Activated CD8-positive, alpha-beta T cell treated with anti-CD3 and anti-CD28 coated beads, Interleukin-2, amount 10 ng/mL, durations not matched to agents 7 days and 5 days (primary cell): ENCODE measurements around the gene GGT5. TPM values are rescaled to one million over a fixed set of nuclear protein-coding genes. Genes with fewer than 3 reads are reported as not detected.
"Not testable (repeated sequence)": the region's sequence is repeated elsewhere in the genome, so short reads cannot be mapped to it uniquely, and the experiment has no call there.

Experiments
- ATAC-seq: fragments of 150-1000 bp; cut with Tn5 transposase; one replicate; pipeline ENCODE4 v1.10.0; 2021; ENCODE audit warnings: moderate library complexity
- CTCF ChIA-PET: fragments of 350-600 bp; sonication (Branson Sonifier 250); formaldehyde crosslinking; loops from one replicate; lab custom pipeline; 2021; ENCODE audit warnings: antibody characterized with exemption; lab: Charles Lee
- POLR2A ChIA-PET: fragments of 350-600 bp; sonication (Branson Sonifier 250); formaldehyde crosslinking; loops from one replicate; lab custom pipeline; 2021; ENCODE audit warnings: antibody characterized with exemption; lab: Charles Lee
- DNase-seq: peaks from one replicate; pipeline ENCODE4 v3.0.0-alpha.2; 2020
- H3K27ac Mint-ChIP-seq: one replicate; pipeline ENCODE4 v1.8.0; 2021; ENCODE audit warnings: mild to moderate bottlenecking, mixed read lengths
- H3K27me3 Mint-ChIP-seq: one replicate; pipeline ENCODE4 v1.8.0; 2021; ENCODE audit warnings: low read depth, mixed read lengths
- H3K36me3 Mint-ChIP-seq: one replicate; pipeline ENCODE4 v1.8.0; 2021; ENCODE audit warnings: low read depth, mixed read lengths
- H3K4me1 Mint-ChIP-seq: one replicate; pipeline ENCODE4 v1.8.0; 2021; ENCODE audit warnings: low read depth, mixed read lengths
- H3K4me3 Mint-ChIP-seq: one replicate; pipeline ENCODE4 v1.8.0; 2021; ENCODE audit warnings: mild to moderate bottlenecking, mixed read lengths
- H3K9me3 Mint-ChIP-seq: one replicate; pipeline ENCODE4 v1.8.0; 2022; ENCODE audit warnings: mixed read lengths; ENCODE audit not compliant: insufficient read depth
- total RNA-seq, 2 experiments: library from RNA; stranded (reverse); gene quantifications; one replicate each; pipeline ENCODE4 v1.2.3, GENCODE V29; 2021

Gene GGT5
- total RNA-seq, 2 experiments from 2014 or later, result 0.29 to 0.44 TPM

- DNase-seq, H3K9me3 Mint-ChIP-seq, H3K4me3 Mint-ChIP-seq, POLR2A ChIA-PET, H3K27ac Mint-ChIP-seq, H3K27me3 Mint-ChIP-seq, ATAC-seq: not testable (repeated sequence)
- peaks cover 16% of the 10 kb centered on the region for H3K36me3 Mint-ChIP-seq
- peaks cover 53% of the 10 kb centered on the region for H3K4me1 Mint-ChIP-seq
- CTCF ChIA-PET, result interaction anchor here (0.9 to 1.3 kb wide), 2 partner anchors 10 to 14 kb away, joined by 3 read pairs; no protein-coding TSS in a partner anchor
Observed at GRCh38 chr22:24274696-24275405, 30.0 kb upstream of the GGT5 start.

- ATAC-seq, H3K9me3 Mint-ChIP-seq, H3K27ac Mint-ChIP-seq, H3K27me3 Mint-ChIP-seq, H3K4me3 Mint-ChIP-seq, DNase-seq, CTCF ChIA-PET, POLR2A ChIA-PET: not testable (repeated sequence)
- Mint-ChIP-seq H3K4me1 (peaks cover 47% of the 10 kb centered on the region), H3K36me3 (peaks cover 16% of the 10 kb centered on the region)
Observed at GRCh38 chr22:24273906-24274305, 29.0 kb upstream of the GGT5 start.

DNA sequence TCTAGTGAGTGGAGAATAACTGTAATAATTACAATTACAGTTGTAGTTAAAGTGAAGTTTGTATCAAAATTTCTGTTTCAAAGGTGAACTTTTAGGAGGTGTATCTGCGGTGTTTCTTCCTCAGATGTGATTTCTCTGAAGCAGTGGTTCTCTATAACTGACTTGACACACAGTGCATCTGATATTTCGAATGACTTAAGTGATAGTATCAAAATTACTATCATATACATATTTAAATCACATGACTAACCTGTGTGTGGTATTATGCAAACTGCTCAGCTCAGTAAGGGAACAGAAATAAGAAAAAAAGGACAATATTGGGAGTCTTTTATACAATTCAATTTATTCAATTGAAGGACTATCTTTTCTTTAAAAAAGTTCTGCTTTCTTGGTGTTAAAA is 28.1 kb upstream of the GGT5 start:
- not testable (repeated sequence) for H3K9me3 Mint-ChIP-seq, DNase-seq, H3K27ac Mint-ChIP-seq, H3K4me3 Mint-ChIP-seq, ATAC-seq, H3K27me3 Mint-ChIP-seq
- H3K4me1 Mint-ChIP-seq, result peaks cover 43% of the 10 kb centered on the region
- peaks cover 16% of the 10 kb centered on the region for H3K36me3 Mint-ChIP-seq
- POLR2A ChIA-PET, result interaction anchor here (0.7 kb wide), 1 partner anchor 225 kb away, joined by 3 read pairs; no protein-coding TSS in a partner anchor
- CTCF ChIA-PET, result interaction anchor here (0.9 kb wide), 1 partner anchor 30 kb away, joined by 3 read pairs; no protein-coding TSS in a partner anchor

GRCh38 chr22:24271386-24271854 is 26.5 kb upstream of the GGT5 start:
- peak overlapping the region; percentile 85 for H3K27ac Mint-ChIP-seq
- no peaks in the 10 kb centered on the region for H3K27me3 Mint-ChIP-seq
- ATAC-seq (no peak), DNase-seq (no peak)
- CTCF ChIA-PET, result interaction anchor here (1.0 to 1.3 kb wide), 2 partner anchors 29 to 113 kb away, joined by 3 to 4 read pairs; no protein-coding TSS in a partner anchor
- peaks cover 41% of the 10 kb centered on the region for H3K4me1 Mint-ChIP-seq
- peak overlapping the region; percentile 87 for H3K4me3 Mint-ChIP-seq
- H3K9me3 Mint-ChIP-seq, result no peaks in the 10 kb centered on the region
- POLR2A ChIA-PET, result interaction anchor here (0.7 kb wide), 2 partner anchors 225 to 378 kb away, joined by 3 read pairs; no protein-coding TSS in a partner anchor
- peaks cover 13% of the 10 kb centered on the region for H3K36me3 Mint-ChIP-seq

DNA sequence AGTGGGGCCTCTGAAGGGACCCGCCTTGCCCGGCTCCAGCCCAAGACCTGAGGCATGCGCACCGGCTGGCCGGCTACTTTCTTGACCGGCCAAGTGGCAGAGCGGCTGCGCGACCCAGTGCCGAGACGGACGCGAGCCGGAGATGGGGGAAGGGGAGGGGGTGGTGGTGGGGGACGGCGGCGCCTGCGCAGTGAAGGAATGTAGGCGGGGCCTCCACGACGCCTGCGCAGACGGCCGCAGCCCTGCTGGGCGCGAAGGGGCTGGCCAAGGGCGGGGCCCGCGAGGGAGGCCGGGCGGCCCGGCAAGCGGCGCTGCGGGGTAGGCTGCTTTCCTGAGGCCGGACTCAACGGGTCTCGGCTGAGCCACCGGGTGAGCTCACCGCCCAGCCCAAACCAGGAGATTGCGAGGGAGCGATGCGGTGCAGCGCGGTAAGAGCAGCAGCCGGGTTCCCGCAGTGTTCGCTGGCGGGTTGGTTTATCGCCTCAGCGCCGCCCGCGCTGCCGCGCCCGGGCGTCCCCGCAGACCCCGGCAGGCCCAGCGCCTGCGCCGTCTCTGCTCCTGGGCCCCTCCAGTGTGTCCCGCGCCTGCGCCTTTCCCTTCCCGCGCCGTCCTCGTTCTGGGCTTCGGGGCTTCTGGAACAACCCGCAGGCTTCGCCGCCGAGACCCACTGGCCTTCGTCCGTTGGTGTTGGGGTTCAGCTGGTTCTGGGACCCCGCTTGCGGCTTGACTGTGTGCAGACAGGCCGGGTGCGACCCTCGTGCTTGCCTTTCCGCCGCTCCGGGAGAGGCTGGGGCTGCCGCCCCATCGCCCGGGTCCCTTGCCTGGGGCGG is 25.9 kb upstream of the GGT5 start, which contains the start of gene SPECC1L:
Gene SPECC1L, plus strand, starts transcription at position 276 of the 830 bp plus-strand sequence. CDS start 31,401 bp downstream, outside the sequence.
- Mint-ChIP-seq H3K27me3 (no peaks in the 10 kb centered on the region), H3K4me1 (peaks cover 40% of the 10 kb centered on the region), H3K36me3 (peaks cover 11% of the 10 kb centered on the region), H3K4me3 (peak within 1 kb of the TSS; percentile 87), H3K9me3 (no peaks in the 10 kb centered on the region), H3K27ac (peak within 1 kb of the TSS; percentile 85)
- peak; percentile 92 for DNase-seq
- peak; percentile 98 for ATAC-seq
- POLR2A ChIA-PET, result interaction anchor here (0.7 kb wide), 1 partner anchor 224 kb away, joined by 3 read pairs; no protein-coding TSS in a partner anchor
- CTCF ChIA-PET, result interaction anchor here (1.3 kb wide), 1 partner anchor 28 kb away, joined by 4 read pairs; no protein-coding TSS in a partner anchor

DNA sequence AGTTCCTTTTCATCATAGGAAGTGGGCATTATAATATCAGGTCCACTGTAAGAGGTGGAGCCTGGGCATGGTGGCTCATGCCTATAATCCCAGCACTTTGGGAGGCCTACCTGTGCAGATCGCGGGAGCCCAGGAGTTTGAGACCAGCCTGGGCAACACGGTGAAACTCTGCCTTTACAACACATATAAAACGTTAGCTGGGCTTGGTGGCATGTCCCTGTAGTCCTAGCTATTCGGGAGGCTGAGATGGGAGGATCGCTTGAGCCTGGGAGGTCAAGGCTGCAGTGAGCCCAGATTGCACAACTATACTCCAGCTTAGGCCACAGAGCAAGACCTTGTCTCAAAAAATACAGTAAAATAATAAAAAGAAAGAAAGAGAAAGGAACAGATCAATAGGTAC is 21.6 kb upstream of the GGT5 start:
- ATAC-seq, H3K27me3 Mint-ChIP-seq, POLR2A ChIA-PET, DNase-seq, H3K36me3 Mint-ChIP-seq, H3K9me3 Mint-ChIP-seq, CTCF ChIA-PET, H3K27ac Mint-ChIP-seq, H3K4me3 Mint-ChIP-seq: not testable (repeated sequence)
- H3K4me1 Mint-ChIP-seq, result peaks cover 24% of the 10 kb centered on the region

DNA sequence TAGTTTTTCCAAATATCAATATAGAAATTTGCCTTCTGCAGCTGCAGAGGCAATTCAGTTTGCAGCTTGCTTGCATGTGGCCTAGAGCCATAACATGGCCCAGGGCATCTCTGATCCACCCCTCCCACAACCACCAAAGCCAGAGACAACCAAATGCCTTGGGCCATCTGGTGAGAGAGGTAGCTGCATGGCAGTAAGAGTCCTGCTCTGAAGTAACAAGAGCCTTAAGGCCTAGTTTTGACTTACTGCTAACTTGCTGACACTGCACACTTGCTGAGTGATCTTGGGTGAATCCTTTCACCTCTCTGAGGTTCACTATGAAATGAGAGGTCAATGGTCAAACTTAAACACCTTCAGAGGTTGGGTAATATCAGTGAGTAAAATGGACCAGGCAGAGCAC is 20.9 kb upstream of the GGT5 start:
- Mint-ChIP-seq H3K36me3 (no peaks in the 10 kb centered on the region), H3K9me3 (no peaks in the 10 kb centered on the region), H3K27me3 (no peaks in the 10 kb centered on the region), H3K4me1 (peaks cover 23% of the 10 kb centered on the region), H3K27ac (no peak overlapping the region), H3K4me3 (no peak overlapping the region)
- no peak for DNase-seq
- no peak for ATAC-seq
- ChIA-PET CTCF (no interaction called here), POLR2A (no interaction called here)

DNA sequence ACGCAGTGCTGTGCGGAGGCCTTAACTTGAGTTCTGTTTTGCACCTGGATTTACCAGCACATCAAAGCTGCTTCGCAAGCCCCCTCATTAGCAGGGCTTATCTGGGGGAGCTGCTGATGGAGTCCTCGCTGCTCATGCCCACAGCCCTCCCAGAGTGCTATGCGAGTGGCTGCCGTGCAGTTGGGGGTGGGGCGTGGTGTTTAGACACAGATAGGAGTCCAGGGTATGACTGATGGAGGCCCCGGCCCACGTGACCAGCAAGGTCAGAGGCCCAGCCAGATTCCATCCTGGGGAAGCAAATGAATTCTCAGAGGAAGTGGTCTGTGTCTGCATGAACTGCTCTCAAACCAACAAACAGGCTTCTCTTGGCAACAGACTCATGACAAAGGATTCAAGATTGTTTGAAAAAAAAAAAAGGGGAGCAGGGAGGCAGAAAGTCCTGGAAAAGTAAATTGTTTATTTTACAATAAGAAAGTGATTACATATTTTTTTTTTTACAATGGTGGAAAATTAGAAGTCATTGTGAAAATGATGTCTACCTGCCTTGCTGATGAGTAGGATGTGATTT is 19.5 kb upstream of the GGT5 start:
- Mint-ChIP-seq H3K27ac (peak overlapping the region; percentile 69), H3K4me1 (peaks cover 20% of the 10 kb centered on the region)
- H3K9me3 Mint-ChIP-seq, CTCF ChIA-PET, DNase-seq, H3K27me3 Mint-ChIP-seq, ATAC-seq, POLR2A ChIA-PET, H3K4me3 Mint-ChIP-seq, H3K36me3 Mint-ChIP-seq: not testable (repeated sequence)

GRCh38 chr22:24263479-24263878 is 18.6 kb upstream of the GGT5 start:
- POLR2A ChIA-PET, H3K36me3 Mint-ChIP-seq, ATAC-seq, H3K27me3 Mint-ChIP-seq, H3K9me3 Mint-ChIP-seq, CTCF ChIA-PET, H3K4me3 Mint-ChIP-seq, DNase-seq: not testable (repeated sequence)
- H3K4me1 Mint-ChIP-seq, result peaks cover 22% of the 10 kb centered on the region
- peak overlapping the region; percentile 46 for H3K27ac Mint-ChIP-seq

GRCh38 chr22:24262185-24262749 is 17.4 kb upstream of the GGT5 start:
- H3K27me3 Mint-ChIP-seq, POLR2A ChIA-PET, H3K4me3 Mint-ChIP-seq, CTCF ChIA-PET, H3K27ac Mint-ChIP-seq, H3K9me3 Mint-ChIP-seq, ATAC-seq, H3K36me3 Mint-ChIP-seq: not testable (repeated sequence)
- peak; percentile 7 for DNase-seq
- peaks cover 22% of the 10 kb centered on the region for H3K4me1 Mint-ChIP-seq

DNA sequence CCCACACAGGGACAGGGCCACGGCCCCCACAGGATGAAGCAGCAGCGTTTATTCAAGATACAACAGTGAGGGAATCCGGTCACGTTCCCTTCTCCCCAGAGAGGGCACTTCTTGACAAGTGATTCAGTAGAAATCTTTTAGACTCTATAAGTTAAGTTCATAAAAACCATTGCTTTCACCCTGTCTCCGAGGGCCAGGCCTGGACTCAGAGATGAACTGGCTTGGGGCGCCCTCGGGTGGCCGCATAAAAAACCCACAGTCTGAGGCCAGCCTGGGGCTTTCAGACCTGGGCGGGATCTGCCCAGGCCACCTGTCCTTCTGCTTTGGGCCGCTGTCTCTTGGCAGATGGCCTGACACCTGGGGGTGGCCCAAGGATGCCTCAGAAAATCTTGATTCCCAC is 14.6 kb upstream of the GGT5 start:
- CTCF ChIA-PET, H3K36me3 Mint-ChIP-seq, H3K9me3 Mint-ChIP-seq, H3K27ac Mint-ChIP-seq, POLR2A ChIA-PET, H3K4me1 Mint-ChIP-seq, H3K4me3 Mint-ChIP-seq, H3K27me3 Mint-ChIP-seq: not testable (repeated sequence)
- peak; percentile 87 for DNase-seq
- peak; percentile 51 for ATAC-seq
